HG03135 (cell line): ENCODE results near the gene PPP2R1A.
"Not testable (repeated sequence)": the region's sequence is repeated elsewhere in the genome, so short reads cannot be mapped to it uniquely, and the experiment has no call there.

ENCODE experiments used
- ATAC-seq: cut with Tn5 transposase; IDR thresholded peaks from one replicate; pipeline ENCODE4 v1.9.1; 2021; ENCODE audit warnings: mild to moderate bottlenecking, moderate library complexity; ENCODE audit not compliant: unreplicated experiment

Gene PPP2R1A

GRCh38 chr19:52200044-52200443 is 10.2 kb downstream of the PPP2R1A start:
- ATAC-seq: no peak

DNA sequence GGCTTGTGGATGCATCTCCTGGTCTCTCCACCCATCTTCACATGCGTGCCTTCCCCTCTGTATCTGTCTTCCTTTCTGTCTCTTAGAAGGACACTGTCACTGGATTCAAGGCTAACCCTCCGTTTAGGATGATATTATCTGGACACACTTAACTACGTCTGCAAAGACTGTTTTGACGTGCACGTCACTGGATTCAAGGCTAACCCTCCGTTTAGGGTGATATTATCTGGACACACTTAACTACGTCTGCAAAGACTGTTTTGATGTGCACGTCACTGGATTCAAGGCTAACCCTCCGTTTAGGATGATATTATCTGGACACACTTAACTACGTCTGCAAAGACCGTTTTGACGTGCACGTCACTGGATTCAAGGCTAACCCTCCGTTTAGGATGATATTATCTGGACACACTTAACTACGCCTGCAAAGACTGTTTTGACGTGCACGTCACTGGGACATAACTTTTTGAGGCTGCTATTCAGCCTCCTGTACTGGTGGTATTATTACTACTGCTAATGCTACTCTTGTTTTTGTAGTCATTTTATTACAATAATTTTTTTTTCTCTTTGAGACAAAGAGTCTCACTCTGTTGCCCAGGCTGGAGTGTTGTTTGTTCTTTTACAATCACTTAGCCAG is 11.0 kb downstream of the PPP2R1A start:
- ATAC-seq: not testable (repeated sequence)

GRCh38 chr19:52206481-52206880 is 16.6 kb downstream of the PPP2R1A start:
- ATAC-seq: no peak

DNA sequence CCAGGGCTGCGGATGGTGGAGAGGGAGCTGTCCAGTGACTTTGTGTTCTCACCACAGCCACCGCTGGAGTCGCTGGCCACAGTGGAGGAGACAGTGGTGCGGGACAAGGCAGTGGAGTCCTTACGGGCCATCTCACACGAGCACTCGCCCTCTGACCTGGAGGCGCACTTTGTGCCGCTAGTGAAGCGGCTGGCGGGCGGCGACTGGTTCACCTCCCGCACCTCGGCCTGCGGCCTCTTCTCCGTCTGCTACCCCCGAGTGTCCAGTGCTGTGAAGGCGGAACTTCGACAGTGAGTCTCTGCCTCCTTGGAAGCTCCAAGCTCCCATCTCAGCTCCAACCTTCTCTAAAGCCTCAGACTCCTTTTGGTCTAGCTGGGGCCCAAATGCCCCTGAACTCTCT is 21.4 kb downstream of the PPP2R1A start:
- no peak for ATAC-seq

GRCh38 chr19:52211926-52212571 is 22.2 kb downstream of the PPP2R1A start:
- ATAC-seq: no peak

GRCh38 chr19:52212572-52213255 is 22.9 kb downstream of the PPP2R1A start:
- ATAC-seq: no peak

GRCh38 chr19:52214241-52214640 is 24.4 kb downstream of the PPP2R1A start:
- ATAC-seq: no peak

DNA sequence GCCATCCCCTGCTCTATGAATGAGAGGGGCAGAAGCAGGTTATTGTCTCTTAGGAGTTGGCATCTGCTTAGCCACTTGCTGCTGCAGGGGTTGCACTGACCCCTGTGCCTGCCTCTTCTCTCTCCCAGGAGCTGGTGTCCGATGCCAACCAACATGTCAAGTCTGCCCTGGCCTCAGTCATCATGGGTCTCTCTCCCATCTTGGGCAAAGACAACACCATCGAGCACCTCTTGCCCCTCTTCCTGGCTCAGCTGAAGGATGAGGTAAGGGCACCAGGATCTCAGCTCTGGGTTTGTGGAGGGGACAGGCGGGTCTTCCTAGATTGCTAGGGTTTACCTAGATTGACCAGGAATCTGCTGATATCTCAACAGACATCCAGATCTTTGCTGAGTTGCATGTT is 26.5 kb downstream of the PPP2R1A start:
- no peak for ATAC-seq

DNA sequence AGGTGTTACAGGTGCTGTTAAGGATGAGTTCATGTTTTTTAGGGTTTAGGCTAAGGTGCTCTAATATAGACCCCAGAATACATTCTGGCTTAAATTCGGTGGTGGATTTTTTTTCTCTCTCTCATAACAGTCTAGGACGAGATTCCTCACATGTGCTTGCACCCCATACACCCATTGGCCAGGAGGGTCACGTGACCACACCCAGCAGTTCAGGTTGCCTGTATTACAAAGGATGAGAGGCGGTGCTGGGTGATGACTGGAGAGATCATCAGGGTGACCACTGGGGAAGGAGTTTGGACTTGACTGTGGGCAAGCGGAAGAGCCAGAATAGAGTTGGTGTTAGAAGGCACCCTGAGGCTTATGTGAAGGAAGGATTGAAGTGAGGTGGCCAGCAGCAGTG is 27.7 kb downstream of the PPP2R1A start:
- ATAC-seq: no peak

GRCh38 chr19:52219611-52220010 is 29.8 kb downstream of the PPP2R1A start:
- no peak for ATAC-seq

DNA sequence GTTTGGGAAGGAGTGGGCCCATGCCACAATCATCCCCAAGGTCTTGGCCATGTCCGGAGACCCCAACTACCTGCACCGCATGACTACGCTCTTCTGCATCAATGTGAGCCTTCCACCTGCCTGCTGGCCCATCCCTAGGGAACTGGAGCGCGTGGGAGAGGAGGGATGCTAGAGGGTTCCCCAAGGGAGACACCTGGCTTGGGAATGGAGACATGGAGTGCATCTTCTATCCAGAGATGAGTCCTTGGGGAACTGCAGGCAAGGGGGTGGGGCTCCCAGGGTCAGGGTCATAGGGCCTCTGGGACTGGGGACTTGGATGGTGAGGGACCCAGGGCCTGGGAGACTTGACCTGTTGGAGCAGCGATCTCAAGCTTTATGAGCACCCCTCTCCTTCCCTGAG is 31.2 kb downstream of the PPP2R1A start:
- no peak for ATAC-seq

- no peak for ATAC-seq
Measured at GRCh38 chr19:52221831-52222375, 32.1 kb downstream of the PPP2R1A start.

GRCh38 chr19:52224211-52224610 is 34.4 kb downstream of the PPP2R1A start:
- no peak for ATAC-seq

GRCh38 chr19:52226652-52227051 is 36.8 kb downstream of the PPP2R1A start:
- no peak for ATAC-seq

GRCh38 chr19:52227196-52227940 is 37.5 kb downstream of the PPP2R1A start:
- ATAC-seq: no peak

DNA sequence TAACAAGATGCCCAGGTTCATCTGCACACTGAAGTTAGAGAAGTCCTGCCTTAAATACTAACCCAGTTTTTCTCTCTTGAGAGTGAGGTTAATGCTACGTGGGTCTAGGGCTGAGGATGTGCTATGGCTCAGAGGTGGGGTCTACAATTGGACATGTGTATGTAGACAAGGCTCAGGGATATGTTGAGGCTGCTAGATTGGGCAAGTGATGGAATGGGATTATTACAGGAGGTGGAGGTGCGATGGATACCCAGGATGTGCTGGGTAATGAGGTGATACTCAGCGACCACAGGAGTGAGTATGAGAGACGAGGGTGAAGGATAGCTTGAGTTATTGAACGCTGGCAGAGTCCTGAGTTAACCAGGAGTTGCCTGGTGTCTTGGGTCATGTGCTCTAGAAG is 38.1 kb downstream of the PPP2R1A start:
- ATAC-seq: no peak

DNA sequence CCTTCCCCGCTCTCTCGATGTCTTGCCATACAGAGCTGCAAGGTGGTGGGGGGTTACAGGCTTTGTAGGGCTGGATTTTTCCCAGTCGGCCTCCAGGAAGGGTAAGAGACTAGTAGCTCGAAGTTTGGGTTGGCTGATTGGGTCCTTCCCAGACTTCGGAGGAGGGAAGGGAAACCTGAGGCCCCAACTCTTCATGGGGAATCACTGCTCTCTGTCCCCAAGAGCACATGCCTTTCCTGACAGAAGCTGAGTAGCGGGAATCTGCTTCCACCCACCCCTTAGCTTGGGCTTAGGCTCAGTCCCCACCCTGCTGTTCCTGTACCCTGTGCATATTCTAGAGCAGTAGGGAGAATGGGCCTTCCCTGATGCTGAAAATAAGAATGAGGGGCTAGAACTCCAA is 39.7 kb downstream of the PPP2R1A start:
- ATAC-seq: no peak

DNA sequence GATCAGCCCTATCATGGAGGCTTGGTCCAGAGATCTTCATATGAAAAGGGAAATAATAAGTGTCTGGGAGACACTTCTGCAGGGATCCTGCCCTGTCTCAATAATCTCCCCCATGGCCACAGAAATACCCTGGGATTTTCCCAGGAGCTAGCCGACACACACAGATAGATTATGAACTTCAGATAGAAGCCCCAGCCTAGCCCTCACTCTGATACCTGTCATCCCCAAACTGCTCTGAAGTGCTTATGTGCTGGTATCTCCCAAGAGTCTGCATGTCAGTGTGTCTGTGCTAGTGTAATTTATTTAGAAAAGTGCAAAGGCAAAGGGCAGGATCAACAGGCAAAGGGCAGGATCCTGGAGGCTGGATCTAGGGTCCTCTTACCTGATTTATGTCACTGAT is 40.8 kb downstream of the PPP2R1A start:
- no peak for ATAC-seq

- no peak for ATAC-seq
Measured at GRCh38 chr19:52231154-52231910, 41.5 kb downstream of the PPP2R1A start.

DNA sequence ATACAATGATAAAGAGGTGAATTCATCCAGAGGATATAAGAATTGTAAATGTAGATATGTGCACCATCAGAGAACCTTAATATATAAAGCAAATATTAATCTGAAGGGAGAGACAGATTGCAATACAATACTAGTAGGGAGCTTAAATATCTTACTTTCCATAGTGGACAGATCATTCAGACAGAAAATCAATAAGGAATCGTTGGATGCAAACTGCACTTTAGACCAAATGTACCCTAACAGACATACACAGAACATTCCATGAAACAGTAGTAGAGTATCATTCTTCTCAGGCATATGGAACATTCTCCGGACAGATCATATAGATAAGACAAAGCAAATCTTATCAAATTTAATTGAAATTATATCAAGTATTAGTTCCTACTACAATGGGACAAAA is 44.6 kb downstream of the PPP2R1A start:
- no peak for ATAC-seq

DNA sequence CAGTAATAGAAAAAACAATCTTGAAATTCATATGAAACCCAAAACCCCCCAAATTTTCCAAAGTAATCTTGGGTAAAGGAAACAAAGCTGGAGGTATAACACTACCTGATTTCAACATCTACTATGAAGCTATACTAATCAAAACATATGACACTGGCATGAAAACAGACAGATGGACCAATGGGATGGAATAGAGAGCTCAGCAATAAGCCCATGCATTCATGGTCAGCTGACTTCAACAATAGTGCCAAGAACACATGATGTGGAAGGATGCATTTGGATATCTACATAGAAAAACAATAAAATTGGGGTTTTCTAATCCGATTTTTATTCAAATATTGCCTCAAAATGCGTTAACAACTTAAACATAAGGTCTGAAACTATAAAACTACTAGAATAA is 47.3 kb downstream of the PPP2R1A start:
- ATAC-seq: no peak
